HG02610 (cell line): Measurements from ENCODE around the gene PRR23E.

Experiments
- ATAC-seq: cut with Tn5 transposase; IDR thresholded peaks from one replicate; pipeline ENCODE4 v1.9.1; 2021; ENCODE audit warnings: mild to moderate bottlenecking, moderate library complexity; ENCODE audit not compliant: unreplicated experiment

Gene PRR23E

DNA sequence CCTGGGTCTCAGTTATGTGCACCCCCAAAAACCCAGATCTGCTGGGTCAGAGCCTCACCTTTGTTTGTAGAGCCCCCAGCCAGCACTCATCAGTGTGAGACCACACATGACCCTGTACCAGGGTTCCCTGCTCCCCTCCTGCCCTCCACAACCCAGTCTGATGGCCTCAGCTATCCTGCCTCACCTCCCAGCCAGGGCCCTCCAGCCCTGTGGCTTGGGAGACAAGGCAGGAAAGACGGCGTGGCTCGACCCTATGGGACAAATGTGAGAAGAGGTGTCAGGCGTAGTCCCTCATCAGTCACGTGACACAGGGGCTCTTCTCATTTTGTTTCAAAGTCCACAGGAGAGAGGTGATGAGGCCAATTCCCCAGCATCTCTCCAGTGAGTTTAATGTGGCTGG lies 28.3 kb upstream of the PRR23E start:
- no peak for ATAC-seq

GRCh38 chr3:127165036-127165435 lies 27.9 kb upstream of the PRR23E start:
- no peak for ATAC-seq

DNA sequence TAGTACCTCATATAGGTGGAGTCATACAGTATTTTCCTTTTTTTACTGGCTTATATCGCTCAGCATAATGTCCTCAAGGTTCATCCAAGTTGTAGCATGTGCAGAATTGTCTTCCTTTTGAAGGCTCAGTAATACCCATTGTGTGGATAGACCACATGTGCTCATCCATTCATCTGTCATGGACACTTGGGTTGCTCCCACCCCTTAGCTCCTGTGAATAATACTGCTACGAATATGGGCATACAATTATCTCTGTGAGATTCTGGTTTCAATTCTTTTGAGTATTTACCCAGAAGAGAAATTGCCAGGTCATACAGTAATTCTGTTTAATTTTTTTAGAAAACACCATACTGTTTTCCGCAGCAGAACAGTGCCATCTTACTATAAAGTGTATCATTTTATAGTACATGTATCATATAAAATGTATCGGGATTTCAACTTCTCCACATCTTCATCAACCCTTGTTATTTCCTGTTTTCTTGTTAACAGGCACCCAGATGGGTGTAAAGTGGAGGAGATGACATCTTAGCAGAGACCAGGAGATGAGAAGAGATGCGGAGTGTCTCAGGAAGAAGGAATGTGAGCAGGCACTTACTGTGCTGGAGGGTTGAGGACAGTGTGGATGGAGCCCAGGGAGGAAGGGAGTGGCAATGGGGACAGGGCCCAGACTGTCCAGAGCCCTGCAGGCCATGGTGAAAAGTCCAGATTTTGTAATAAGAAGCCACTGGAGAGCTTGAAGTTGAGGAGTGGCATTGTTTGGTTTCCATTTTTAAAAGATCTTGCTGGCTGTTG lies 27.0 kb upstream of the PRR23E start:
- no peak for ATAC-seq

DNA sequence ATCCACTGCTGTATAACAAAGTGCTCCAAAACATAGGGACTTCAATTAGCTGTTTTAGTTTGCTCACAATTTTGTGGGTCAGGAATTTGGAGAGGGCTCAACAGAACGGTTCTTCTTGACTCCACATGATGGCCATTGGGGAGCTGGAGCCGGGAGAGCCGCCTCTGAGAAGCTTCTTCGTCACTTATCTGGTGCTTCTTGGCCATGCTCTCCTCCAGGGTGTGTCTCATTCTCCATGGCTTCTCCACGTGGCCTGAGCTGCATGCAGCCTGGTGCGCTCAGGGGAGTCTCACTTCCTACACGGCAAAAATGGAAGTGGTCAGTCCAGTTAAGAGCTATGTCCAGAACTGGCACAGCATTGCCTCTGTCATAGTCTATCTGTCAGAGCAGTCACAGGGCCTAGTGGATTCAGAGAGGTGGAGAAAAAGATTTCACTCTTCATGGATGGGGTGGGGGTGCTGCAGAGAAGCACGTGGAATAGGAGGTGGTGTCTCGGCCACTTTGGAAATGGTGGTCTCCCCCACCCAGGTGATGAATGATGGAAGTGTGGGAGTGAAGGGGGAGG lies 26.3 kb upstream of the PRR23E start:
- no peak for ATAC-seq

DNA sequence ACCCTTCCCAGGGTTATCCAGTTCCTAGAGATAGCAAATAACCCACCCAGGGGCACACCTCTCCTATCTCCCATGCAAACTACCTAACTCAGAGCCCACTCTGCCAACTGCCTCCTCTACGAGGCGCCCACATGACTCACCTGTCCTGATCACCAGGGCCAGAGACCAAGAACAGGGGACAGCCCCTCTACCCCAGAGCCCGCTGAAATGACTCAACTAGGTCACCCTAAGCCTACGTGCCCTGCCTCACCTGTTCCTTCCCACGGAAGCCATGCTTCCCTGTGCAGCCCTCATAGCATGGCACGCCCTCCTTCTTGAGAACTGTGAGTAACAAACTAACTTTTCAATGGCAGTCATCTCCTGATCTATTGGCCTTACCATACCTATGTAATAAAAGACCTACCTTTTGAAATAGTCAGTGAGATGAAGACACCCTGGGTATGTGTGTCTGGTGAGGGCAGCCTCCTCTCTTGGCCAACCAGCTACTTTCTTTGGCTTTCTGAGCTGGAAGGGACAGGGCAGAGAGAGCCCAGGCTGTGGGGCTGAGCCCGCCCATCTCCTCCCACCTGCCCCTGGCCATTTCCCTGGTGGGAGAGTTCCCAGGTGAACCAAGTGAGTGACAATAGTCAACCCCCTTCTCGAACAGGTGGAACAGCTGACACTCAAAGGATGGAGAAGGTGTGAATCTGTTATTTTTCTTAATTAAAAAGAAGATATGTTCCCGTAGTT lies 25.5 kb upstream of the PRR23E start:
- ATAC-seq: no peak

DNA sequence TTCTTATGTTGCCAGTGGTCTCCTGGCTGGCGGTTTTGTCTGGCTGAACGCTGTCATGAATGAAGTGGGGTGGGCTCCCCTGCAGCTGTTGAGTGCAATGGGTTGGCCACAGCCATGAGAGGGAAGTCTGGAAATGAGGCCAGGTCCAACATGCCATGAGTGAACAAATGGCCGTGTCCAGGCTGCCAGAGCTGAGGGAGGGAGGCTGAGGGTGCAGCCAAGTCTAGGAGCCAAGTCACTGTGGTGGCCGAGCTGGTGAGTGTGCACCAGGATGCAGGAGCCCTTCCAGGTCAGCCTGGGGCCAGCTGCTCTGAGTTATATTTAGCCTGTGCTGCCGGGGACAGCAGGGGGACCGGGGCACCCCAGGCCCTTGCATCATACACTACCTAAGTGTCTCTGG lies 24.7 kb upstream of the PRR23E start:
- ATAC-seq: no peak

DNA sequence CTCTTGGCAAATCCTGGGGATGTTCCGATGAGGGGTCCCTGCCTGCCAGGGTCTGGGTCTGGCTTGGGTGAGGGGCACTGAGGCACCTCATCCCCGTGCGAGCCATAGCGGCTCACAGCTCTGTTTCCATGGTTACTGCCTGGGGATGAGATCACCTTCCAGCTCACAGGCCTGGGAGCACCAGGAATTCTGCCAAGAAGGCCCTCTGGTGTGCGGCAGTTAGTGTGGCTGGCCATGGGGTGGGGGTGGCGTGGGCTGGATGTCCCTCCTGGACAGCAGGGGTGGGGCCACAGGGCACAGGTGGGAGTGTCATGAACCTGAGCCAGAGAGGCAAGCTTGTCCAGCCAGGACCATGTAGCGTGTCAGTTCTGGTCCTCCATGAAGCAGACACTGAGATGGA lies 22.1 kb upstream of the PRR23E start:
- no peak for ATAC-seq

GRCh38 chr3:127171320-127171719 lies 21.6 kb upstream of the PRR23E start:
- ATAC-seq: no peak

DNA sequence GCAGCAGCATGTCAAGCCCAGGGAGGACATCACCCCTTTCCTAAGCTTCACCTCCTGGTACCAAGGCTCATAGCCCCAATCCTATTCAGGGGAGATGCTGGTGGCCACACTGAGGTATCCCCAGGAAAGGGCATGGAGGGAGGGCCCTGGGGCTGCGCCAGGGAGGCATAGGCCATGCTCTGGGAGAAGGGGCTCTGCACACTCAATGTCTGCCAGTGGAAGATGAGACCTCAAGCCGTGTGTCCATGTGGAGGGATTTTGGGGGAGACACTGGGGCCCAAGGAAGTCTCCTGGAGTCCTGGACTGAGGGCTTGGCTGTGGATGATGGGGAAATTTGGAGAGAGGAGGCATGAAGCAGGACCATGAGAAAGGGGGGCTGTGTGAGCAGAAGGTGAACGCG lies 21.2 kb upstream of the PRR23E start:
- ATAC-seq: no peak

DNA sequence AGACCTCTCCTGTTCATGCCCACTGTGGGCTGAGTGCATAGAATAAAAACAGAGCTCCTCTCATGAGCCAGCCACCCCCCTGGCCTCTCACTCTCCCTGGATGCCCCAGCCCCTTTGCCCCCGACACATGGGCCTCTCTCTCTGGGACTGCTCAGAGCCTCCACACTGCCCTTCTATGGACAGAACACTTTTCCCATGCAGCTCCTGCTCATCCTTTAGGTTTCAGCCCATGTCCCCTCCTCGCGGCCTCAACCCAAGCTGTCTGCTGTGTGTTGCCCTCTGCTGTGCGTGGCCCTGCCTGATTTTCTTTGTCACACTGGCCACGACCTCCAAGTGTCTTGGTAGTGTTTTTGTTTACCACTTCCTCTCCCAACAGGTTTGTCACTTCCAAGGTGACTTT lies 20.7 kb upstream of the PRR23E start:
- no peak for ATAC-seq

DNA sequence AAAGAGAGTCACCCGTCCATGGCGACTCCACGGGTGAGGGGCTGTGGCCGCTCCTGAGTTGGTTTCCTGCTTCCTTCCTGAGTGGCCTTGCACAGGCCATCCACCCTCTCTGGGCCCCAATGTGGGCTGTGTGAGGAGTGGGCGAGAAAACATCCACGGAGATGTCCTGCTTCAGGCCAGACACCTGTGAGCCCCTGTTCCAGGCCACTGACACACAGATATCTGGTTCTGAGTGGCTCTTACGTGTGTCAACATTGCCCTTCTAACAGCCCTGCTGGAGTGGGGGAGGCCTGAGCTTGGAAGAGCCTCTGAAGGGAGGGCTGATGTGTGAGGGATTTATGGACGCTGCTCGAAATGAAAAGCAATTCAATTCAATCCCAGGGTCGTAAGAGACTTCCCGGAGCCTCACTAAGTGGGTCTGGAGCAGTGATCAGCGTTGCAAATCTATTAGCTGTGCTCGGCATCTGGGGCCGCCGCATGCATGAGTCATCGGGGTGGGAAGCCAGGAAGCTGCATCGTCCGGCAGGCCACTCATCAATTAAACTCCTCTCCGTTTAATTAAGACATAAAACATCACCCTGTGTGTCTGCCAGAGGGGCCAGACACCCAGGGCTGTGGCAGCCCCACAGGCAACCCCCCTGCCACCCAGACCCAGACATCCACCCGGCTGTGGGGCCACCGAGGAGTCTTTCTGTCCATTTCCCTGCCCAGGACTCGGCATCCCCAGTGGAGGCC lies 20.0 kb upstream of the PRR23E start:
- no peak for ATAC-seq

GRCh38 chr3:127173516-127174166 lies 19.3 kb upstream of the PRR23E start:
- no peak for ATAC-seq

DNA sequence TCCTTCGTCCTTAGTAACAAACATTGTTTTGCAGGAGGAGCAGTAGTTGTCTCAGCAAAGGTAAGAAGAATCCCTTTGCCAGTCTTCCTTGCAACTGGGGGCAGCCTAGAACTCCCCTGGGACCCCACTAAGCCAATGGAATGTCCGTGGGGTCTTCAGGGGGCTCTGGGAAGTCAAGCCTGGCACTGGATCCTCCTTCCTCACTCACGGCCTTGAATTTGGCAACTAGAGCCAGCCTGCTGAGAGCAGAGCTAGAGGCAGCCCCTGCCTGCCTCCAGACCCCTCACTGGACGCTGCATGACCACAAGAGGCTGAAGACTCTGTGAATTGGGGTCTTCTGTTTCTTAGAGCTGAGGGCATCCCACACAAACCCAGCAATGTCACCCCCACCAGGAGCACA lies 18.6 kb upstream of the PRR23E start:
- no peak for ATAC-seq

GRCh38 chr3:127174715-127175140 lies 18.2 kb upstream of the PRR23E start:
- no peak for ATAC-seq

GRCh38 chr3:127175272-127175671 lies 17.7 kb upstream of the PRR23E start:
- ATAC-seq: no peak

GRCh38 chr3:127177226-127177625 lies 15.7 kb upstream of the PRR23E start:
- no peak for ATAC-seq

GRCh38 chr3:127180859-127181258 lies 12.1 kb upstream of the PRR23E start:
- no peak for ATAC-seq

DNA sequence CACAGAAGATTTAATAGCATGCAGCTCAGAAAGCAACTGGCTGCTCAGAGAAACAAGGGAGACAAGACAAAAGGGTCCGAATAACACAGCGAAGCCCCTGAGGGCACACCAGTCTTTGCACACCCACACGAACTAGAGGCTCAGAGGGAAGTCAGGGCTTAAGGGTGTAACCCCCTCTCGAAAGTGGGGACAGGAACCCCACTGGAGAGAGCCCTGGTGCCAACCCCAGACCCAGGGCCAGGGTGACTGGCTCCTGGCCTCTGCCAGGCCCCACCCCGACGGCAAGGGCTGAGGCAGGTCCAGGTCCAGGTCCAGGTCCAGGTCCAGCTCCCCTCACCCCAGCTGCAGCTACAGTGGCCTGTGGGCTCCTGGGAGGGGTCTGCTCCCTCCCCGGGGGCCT lies 10.5 kb upstream of the PRR23E start:
- no peak for ATAC-seq

GRCh38 chr3:127182848-127183714 lies 9.8 kb upstream of the PRR23E start:
- no peak for ATAC-seq
